ENCODE results near the gene S100B.

- TF ChIP-seq POLR2AphosphoS5 (IDR thresholded peaks at IDR 0.05): no peak
- TF ChIP-seq CTCF (IDR thresholded peaks at IDR 0.05): no peak
Measured at GRCh38 chr21:46636181-46636512, 31.3 kb upstream of the S100B start.

Measured in prostate gland (tissue), 2 donors.